Suppressor macrophage treated with lipopolysaccharide for 4 hours (primary cell): ENCODE results near the gene CHD1L.
"Not testable (repeated sequence)": the region's sequence is repeated elsewhere in the genome, so short reads cannot be mapped to it uniquely, and the experiment has no call there.

Experiments used
- DNase-seq: peaks from one replicate; pipeline ENCODE4 v3.0.0-alpha.2; 2020

The CHD1L gene

DNA sequence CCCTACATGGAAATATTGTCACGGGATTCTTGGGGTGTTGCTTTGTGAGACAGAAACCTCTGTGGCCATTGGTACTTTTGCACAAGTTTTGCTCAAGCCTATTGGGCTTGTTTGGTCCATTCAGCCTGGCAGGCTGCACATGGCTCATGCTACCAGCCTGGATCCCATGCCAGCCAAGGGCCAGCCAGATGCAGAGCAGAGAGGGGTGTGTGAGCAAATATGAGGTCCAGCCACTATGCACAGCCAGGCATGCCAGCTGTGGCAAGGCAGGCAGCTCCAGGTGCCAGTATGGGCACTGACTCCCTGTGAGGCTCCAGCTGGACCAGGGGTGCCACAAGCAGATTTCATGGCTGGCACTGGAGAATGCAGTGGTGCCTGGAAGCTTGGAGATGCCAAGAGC is 6.7 kb upstream of the CHD1L start:
- no peak for DNase-seq

DNA sequence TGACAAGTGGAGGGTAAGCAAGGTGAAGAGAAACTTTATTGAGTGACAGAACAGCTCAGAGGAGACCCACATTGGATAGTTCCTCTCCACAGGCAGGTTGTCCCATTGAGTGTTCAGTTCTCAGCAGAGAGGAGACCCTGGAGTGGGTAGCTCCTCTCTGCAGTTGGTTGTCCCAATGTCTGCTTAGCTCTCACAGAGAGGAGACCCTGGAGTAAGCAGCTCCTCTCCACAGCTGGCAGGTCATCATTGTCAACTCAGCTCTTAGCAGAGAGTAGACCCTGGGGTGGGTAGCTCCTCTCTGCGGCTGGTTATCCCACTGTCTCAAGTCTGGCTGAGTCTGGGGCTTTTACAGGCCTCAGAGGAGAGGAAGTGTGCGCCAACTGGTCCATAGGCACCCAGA is 6.0 kb upstream of the CHD1L start:
- no peak for DNase-seq

DNA sequence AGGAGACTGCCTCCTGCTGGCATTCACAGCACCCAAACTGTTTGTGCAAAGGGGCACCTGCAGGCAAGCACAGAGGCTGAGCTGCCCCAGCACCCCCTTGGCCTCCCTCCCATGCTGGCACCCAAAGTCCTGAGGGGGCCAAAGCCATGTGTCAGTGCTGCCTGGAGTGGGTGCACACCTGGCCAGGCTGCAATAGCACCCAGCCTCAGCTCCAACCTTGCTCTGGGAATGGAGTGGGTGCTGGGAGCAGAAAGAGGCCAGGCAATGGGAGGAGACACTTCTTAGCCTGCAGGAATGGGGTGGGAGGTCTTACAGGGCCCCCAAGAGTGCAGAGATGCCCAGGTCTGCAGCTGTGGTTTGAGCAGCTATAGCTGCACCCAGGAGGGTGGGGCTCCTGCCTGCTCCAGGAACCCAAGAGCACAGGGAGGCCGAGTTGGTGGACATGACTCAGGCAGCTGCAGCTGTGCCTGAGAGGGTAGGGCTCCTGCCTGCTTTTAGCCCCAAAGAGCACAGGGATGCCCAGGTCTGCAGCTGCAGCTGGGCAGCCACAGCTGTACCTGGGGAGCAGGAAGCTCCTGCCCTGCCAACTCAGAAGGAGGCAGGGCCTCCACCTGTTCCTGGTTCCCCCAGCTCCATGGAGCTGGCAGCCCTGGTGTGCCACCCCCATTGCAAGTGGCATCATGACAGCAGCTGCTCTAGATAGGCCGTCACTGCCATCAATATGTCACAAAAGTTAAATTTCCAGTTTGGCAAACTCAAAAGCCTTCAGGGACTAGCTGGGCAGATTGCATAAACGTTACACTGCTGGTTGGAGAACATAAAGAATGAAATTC is 5.3 kb upstream of the CHD1L start:
- no peak for DNase-seq

DNA sequence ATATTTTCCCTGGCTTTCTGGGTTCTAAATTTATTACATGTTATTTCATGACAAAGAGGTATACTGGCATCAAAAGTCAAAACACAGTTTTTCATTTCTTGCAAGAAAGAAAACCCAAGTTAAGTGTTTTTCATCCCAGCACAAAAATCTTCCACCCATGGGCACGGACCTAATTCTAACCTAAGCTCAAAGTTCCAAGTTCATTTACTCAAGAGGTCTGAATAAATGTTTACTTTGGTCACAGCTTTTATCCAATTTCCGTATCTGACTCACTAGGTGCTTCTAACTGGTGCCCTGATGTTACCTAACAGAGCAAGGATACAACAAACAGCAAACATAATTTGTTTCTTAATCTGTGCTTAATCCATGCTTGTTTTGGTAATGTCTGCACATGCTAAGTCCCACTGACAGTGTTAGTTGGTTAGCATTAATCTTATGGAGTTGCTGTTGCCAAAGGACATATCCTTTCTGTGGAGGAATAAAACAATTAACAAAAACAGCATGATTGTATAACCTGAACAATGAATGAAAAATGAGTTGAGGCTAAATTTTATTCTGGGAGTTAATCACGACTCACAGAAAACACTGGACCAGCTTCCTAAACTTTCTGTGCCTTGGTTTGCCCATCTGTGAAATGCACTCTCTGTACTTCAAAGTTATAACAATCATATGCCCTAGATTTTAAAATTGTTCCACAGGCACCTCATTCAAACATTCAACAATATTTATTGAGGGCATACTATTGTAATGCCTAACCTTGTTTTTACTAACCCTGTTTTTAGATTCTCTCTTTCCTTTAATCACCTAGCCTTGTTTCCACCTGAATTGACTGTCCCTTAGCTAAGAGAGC is 4.2 kb upstream of the CHD1L start:
- no peak for DNase-seq

DNA sequence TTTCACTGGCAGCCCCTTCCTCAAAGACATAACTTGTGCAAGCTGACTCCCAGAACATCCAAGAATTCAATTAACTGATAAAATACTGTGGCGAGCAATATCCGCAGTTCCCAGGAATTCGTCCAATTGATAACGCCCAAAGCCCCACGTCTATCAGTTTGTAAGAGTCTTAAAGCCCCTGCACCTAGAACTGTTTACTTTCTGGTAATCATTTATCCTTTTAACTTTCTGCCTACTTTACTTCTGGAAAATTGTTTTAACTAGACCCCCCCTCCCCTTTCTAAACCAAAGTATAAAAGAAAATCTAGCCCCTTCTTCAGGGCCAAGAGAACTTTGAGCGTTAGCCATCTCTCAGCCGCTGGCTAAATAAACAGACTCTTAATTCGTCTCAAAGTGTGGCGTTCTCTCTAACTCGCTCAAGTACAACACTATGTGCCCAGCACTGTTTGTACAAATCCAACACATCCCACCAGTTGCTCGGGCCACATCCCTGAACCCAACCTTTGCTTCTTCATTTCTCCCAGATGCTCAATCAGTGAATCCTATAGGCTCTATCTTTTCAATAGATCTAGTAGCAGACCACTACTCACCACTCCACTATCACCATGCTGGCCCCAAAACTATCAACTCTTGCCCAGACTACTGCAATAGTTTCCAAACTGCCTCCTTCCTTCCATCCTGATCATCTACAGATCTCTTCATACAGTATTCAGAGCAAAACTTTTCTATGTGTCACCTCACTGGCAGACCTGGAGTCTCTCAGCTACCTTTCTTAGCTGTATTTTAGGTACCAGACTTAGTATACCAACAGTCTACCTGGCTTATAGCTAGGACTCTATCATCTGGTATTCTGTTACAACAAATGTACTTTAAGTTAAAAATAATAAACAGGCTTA is 3.3 kb upstream of the CHD1L start:
- no peak for DNase-seq

DNA sequence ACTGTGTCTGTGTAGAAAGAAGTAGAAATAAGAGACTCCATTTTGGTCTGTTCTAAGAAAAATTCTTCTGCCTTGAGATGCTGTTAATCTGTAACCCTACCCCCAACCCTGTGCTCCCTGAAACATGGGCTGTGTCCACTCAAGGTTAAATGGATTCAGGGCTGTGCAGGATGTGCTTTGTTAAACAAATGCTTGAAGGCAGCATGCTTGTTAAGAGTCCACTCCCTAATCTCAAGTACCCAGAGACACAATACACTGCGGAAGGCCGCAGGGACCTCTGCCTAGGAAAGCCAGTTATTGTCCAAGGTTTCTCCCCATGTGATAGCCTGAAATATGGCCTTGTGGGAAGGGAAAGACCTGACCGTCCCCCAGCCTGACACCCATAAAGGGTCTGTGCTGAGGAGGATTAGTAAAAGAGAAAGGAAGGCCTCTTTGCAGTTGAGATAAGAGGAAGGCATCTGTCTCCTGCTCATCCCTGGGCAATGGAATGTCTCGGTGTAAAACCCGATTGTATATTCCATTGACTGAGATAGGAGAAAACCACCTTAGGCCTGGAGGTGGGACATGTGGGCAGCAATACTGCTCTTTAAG is 2.3 kb upstream of the CHD1L start:
- DNase-seq = not testable (repeated sequence)

DNA sequence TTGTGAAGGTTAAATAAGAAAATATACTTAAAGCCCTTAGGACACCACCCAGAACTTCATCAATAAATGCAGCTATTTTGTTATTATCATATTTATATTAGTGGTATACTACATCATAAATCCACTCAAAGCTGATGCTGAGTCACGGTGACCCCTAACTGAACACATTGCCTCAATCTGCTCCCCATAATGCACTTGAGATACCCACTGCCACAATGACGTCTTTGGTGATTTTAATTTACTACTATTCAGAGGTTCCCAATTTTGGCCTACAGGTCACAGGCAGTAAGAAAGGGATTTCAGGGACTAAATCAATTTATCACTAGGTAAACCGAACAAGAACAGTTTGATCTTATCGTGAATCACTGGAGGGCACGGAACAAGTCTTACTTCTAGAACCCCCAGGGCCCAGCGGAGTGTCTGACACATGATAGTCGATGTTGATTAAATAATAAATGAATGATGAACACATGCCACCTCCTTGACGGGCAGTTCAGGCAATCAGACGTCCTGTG is 493 bp upstream of the CHD1L start:
- no peak for DNase-seq

DNA sequence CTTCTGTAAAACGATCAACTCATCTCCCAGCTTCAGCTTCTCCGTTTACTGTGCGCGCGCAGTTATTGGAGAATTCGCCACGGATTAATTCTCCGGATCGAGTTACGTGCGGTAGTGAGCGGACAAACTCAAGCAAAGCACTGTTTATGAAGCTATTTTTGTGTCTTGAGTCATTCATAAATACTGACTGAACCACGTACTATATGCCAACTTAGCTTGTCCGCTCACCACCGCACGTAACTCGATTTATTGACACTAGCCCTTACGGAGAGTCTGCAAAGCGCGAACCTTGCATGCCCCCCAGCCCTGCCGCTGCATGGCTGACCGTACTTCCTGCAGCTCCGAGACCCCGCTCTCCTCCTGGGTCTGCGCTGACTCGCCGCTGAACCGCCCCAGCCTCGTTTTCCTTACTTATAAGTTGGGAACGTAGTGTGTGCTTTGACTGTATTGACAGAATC is 773 bp downstream of the CHD1L start:
- DNase-seq = no peak

DNA sequence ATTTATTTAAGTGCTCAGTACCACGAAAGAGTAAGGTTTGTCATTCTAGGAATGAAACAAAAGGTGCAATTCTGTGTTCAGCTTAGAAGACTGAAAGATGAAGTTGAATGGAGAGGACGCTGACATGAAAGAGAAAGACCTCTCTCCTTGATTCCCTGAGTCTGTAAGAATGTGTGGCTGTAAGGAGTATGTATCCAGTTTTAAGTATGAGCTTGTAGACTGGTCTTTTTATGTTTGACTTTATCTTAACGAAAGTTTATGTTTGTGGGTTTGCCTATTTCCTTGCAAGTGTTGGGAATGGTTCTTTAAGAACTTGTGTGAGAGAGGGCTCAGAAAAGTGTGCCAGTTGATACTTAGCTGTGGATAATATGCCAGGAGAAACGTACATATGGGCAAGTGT is 1.4 kb downstream of the CHD1L start:
- DNase-seq = peak; percentile 7

DNA sequence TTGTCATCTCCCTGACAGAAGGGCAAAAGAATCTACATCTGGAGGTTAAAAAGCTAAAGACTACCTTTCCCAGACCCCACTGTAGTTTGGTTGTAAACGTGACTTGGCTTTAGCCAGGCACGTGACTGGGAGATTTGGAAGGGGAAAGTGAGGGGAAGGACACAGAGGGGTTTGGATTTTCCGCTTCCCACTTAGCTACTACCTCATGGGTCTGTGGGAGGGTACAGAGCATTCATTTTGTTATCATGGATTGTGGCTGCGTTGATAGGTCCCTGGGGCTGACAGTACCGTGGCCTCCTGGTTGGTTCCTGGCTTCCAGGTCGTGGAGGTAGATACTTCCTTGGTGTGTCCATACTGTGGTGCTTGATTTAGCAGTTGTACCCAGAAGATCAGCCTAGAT is 2.6 kb downstream of the CHD1L start:
- no peak for DNase-seq

DNA sequence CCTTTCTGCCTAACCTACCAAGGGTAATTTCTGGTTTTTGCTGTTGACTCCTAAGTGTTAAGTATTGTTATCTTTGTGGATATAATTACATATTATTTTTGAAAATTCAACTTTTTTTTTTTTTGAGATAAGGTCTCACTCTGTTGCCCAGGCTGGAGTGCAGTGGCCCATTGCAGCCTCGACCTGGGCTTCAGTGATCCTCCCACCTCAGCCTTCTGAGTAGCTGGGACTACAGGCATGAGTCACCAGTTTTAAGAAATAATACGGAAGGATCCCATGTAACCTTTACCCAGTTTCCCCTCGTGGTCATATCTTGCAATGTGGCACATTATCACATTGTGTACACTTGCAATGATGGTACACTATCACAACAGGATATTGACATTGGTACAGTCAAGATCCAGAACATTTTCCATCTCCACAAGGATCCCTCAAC is 3.1 kb downstream of the CHD1L start:
- DNase-seq = peak; percentile 60

DNA sequence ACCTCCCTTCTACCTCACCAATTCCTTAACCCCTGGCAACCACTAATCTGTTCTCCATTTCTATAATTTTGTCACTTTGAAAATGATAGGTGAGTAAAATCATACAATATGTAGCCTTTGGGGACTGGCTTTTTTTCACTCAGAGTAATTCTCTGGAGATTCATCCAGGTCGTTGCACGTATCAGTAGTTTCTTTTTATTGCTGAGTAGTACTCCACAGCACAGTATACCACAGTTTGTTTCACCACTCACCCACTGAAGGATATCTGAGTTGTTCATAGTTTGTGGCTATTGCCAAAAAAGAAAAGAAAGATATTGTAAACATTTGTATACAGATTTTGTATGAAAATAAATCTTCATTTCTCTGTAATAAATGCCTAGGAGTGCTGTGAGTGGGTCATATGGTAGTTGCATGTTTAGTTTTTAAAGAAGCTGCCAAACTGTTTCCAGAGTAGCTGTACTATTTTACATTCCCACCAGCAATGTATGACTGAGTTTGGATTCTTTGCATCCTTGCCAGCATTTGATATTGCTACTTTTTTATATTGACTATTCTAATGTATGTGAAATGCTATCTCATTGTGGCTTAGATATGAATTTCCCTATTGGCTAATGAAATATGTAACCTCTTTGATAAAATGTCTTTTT is 3.7 kb downstream of the CHD1L start:
- no peak for DNase-seq

DNA sequence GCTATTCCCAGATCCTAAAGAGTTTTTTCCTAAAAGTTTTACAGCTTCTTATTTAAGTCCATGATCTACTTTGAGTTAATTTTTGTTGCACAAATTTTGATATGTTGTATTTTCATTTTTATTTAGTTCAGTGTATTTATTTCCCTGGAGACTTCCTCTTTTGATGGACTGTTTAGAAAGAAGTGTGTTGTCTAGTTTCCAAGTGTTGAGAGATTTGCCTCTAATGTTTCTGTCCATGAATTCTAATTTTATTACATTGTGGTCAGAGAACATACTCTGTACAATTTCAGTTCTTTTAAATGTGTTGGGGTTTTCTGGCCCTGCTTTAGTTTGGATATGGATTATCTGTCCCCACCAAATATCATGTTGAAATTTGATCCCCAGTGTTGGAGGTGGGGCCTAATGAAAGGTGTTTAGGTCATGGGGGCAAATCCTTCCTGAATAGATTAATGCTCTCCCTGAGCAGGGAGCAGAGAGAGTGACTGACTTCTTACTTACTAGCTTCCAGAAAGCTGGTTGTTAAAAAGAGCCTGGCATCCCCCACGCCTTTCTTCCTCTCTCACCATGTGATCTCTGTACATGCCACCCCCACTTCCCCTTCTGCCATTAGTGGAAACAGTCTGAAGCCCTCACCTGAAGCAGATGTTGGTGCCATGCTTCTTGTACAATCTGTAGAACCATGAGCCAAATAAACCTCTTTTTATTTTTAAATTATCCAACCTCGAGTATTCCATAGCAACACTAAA is 4.6 kb downstream of the CHD1L start:
- DNase-seq = peak; percentile 23

DNA sequence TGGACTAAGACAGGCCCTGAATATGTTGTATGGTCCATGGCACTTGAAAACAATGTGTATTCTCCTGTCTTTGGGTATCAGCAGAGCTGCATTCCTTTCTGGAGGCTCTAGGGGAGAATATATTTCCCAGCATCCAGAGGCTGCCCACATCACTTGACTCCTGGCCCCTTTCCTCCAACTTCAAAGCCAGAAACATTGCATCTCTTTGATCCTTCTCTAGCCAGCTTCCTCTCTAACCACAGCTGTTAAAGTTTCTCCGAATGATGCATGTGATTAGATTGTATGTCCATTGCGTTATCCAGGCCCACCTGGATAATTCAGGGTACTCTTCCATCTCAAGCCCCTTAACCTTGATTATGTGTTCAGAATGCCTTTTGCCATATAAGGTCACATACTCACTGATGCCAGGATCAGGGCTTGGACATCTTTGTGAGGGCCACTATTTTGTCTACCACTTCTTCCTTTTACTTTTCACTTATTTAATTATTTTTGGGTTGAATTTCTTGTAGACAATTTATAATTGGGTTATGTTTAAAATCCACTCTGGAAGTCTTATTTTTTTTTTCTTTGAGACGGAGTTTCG is 5.3 kb downstream of the CHD1L start:
- DNase-seq = no peak

DNA sequence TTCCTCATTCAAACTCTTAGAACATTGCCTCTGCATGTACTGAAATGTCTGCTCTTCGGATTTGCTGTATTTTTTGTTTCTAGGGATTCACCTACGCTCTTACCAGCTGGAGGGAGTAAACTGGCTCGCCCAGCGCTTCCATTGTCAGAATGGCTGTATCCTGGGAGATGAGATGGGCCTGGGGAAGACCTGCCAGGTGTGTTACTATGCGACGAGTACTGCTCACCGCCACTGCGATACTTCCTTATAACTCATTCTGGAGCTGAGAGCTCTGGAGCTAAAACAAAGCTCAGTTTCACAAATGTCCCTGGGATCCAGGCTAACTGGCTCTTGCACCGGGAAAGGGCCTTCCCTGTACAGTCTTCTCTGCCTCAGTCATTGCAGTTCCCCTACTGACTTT is 10.1 kb downstream of the CHD1L start:
- no peak for DNase-seq

DNA sequence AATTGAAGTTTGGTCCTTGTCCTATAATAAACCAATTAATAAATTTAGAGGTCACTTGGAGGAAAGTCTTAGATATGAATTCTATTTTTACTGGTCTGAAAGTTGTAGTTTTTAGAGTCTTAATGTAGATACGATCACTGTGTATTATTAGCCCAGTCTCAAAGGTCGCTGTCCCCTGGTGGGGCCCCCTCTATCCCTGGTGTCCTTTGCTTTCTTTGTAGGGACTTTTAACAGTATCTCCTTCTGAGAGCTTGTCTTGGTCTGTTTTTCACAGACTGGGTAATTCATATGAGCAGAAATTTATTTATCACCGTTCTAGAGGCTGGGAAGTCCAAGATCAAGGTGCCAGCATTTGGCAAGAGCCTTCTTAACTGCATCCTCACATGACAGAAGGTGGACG is 18.5 kb downstream of the CHD1L start:
- DNase-seq = no peak

DNA sequence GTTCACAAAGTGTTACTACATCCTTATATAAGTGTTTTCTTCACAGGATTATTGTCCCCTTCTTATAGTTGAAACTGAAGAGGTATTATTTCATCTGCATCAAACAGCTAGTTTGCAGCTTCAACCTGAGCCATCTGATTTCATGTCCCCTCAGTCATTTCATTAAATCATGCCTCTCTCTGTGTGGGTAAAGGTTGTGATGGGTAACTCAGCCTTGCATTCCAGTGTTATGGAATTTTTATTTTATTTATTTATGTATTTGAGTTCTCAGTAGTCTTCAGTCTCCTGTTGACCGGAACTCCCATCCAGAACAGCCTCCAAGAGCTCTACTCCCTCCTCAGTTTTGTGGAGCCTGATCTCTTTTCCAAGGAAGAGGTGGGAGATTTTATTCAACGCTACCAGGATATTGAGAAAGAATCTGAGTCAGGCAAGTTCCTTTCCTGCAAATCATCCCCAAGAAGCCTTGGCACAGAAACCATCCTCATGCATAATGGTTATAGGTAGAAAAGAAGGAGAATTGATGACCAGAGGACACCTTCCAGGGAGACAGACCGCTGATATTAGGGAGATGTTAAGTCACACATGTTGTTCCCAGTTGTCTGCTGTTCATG is 21.8 kb downstream of the CHD1L start:
- DNase-seq = no peak

DNA sequence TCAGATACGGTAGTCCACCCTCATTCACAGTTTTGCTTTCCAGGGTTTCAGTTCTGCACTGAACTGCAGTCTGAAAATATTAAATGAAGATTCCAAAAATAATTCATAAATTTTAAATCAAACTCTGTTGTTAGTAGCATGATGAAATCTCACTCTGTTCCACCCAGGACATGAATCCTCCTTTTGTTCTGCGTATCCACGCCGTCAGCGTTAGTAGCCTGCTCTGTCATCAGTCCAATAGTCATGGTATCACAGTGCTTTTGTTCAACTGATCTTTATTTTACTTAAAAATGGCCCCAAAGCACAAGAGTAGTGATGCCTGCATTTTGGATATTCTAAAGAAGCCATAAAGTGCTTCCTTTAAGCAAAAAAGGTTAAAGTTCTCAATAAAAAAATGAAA is 23.9 kb downstream of the CHD1L start:
- no peak for DNase-seq

DNA sequence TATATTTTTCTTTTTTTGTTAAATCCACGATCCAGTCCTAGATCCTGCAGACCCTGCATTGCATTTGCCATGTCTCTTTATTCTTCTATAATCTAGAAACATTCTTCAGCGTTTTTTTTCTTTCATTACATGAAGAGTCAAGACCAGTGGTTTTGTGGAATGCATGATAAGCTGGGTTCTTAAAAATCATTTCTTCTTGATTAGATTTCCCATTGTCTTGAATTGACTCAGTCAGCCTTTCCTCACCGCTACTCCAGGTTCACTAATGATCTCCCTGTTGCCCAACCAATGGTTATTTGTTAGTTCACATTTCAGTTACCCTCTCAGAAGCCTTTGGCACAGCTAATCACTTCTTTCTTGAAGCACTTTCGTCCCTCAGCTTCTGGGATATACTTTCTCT is 25.2 kb downstream of the CHD1L start:
- DNase-seq = no peak

DNA sequence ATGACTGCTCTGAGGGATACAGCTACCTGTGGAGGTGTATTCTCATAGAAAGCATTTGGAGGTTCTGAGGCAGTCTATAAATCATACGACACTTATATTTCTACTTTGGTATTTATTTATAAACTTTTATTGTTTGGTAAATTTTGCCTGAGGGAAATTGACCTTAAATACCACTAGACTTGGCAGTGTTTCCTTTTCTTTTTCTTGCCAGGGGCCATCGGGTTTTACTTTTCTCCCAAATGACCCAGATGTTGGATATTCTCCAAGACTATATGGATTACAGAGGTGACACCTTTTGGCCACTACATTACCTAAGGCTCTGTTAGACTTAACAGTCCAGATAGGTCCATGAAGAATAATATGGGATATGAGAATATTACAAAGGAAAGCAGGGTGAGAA is 28.2 kb downstream of the CHD1L start:
- no peak for DNase-seq
